PC-9 (cell line): ENCODE results near the gene CNP. TPM values are rescaled to one million over a fixed set of nuclear protein-coding genes. Genes with fewer than 3 reads are reported as not detected.

Source experiments
- BruUV-seq: library from RNA; stranded (reverse); fragments of 400-500 nt; replicated peaks from 2 replicates; lab custom pipeline; 2021; lab: Mats Ljungman, UMichigan
- CTCF ChIA-PET: fragments of 300-600 bp; sonication (Branson Sonifier 250); formaldehyde crosslinking; loops from one replicate; lab custom pipeline; 2022; ENCODE audit warnings: antibody characterized with exemption; lab: Charles Lee
- POLR2A ChIA-PET: fragments of 300-600 bp; sonication (Branson Sonifier 250); formaldehyde crosslinking; loops from one replicate; lab custom pipeline; 2022; ENCODE audit warnings: antibody characterized with exemption; ENCODE audit not compliant: unreplicated experiment; lab: Charles Lee
- DNase-seq, 2 experiments: peaks; one replicate each; pipeline versions ENCODE4 v3.0.0 to v3.0.0-alpha.2; 2015 to 2022; ENCODE audit warnings: mixed read lengths in 1 of 2
- H2AFZ ChIP-seq: fragments of 200-600 bp; sonication (generic); 2 replicates; pipeline ENCODE4 v1.8.1; 2017; ENCODE audit warnings: antibody characterized with exemption
- H3F3A ChIP-seq: fragments of 200-600 bp; sonication (generic); 2 replicates; pipeline ENCODE4 v1.8.1; 2017; ENCODE audit warnings: antibody characterized with exemption, mild to moderate bottlenecking, low read depth; ENCODE audit not compliant: insufficient read depth
- H3K27ac ChIP-seq: fragments of 200-600 bp; sonication (generic); 2 replicates; pipeline ENCODE4 v1.6.1; 2016; ENCODE audit warnings: mixed run types
- H3K27me3 ChIP-seq: fragments of 200-600 bp; sonication (generic); 2 replicates; pipeline ENCODE4 v1.6.1; 2016; ENCODE audit warnings: low read depth, mixed run types; ENCODE audit not compliant: insufficient read depth
- H3K36me3 ChIP-seq: fragments of 200-600 bp; sonication (generic); 2 replicates; pipeline ENCODE4 v1.6.1; 2016; ENCODE audit warnings: low read depth, mixed run types
- H3K4me1 ChIP-seq: fragments of 200-600 bp; sonication (generic); replicated peaks from 2 replicates; pipeline ENCODE4 v1.6.1; 2016; ENCODE audit warnings: mixed run types; ENCODE audit not compliant: insufficient read depth
- H3K4me2 ChIP-seq: fragments of 200-600 bp; sonication (generic); 2 replicates; pipeline ENCODE4 v1.6.1; 2017; ENCODE audit warnings: mixed run types
- H3K4me3 ChIP-seq: fragments of 200-600 bp; sonication (generic); 2 replicates; pipeline ENCODE4 v1.6.1; 2016; ENCODE audit warnings: mixed run types
- H3K79me2 ChIP-seq: fragments of 200-600 bp; sonication (generic); 2 replicates; pipeline ENCODE4 v1.6.1; 2017; ENCODE audit warnings: low read depth, mixed run types
- H3K9me2 ChIP-seq: fragments of 200-600 bp; sonication (generic); 2 replicates; pipeline ENCODE4 v1.8.1; 2017; ENCODE audit warnings: mild to moderate bottlenecking; ENCODE audit not compliant: insufficient read depth
- H3K9me3 ChIP-seq: fragments of 200-600 bp; sonication (generic); 2 replicates; pipeline ENCODE4 v1.8.1; 2016; ENCODE audit warnings: low read depth; ENCODE audit not compliant: insufficient read depth
- H4K20me1 ChIP-seq: fragments of 200-600 bp; sonication (generic); 2 replicates; pipeline ENCODE4 v1.8.1; 2017; ENCODE audit not compliant: insufficient read depth
- CTCF ChIP-seq: fragments of 200-600 bp; sonication (generic); conservative IDR thresholded peaks from 2 replicates; pipeline ENCODE4 v1.6.1; 2017; ENCODE audit warnings: mixed run types, antibody characterized with exemption, mild to moderate bottlenecking, moderate library complexity
- EZH2 ChIP-seq: fragments of 200-600 bp; sonication (generic); IDR thresholded peaks from 2 replicates; pipeline ENCODE4 v1.8.0; 2017; ENCODE audit warnings: antibody characterized with exemption, low read depth
- intact Hi-C: fragments of 100-400 bp; cut with micrococcal nuclease; formaldehyde crosslinking; loops from one replicate; pipeline ENCODE4 v1.10.0; 2022; ENCODE audit not compliant: unreplicated experiment
- total RNA-seq: library from RNA; stranded (reverse); gene quantifications from 2 replicates; pipeline ENCODE4 v1.2.3, GENCODE V29; 2021

Gene CNP
- total RNA-seq, 1 experiment from 2014 or later = 64.7 TPM

DNA sequence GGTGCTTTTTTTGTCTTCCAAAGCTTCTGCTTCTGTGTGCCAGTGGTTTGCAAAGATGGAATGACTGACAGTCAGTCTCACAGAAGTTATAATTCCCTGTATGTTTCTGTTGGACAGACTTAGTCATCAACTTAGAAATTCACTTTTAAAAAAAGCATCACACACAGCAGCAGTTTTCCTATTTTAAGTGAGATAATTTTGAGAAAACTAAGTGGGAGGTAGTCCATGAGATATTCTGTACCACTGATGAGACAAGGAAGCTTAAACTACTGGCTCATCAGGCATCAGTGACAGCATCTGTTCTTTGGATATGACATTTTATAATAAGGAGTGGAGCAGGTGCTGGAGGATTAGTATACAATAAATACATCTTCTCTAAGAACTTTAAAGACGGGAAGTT, 20.0 kb downstream of the CNP start:
- CTCF ChIA-PET = no interaction called here
- Histone ChIP-seq H3K9me2 (no peaks in the 10 kb centered on the region), H3K4me3 (no peak overlapping the region), H2AFZ (no peak overlapping the region), H3K4me2 (no peak overlapping the region), H4K20me1 (peaks cover 60% of the 10 kb centered on the region), H3F3A (peaks cover 39% of the 10 kb centered on the region), H3K4me1 (peaks cover 32% of the 10 kb centered on the region), H3K79me2 (no peaks in the 10 kb centered on the region), H3K27ac (no peak overlapping the region), H3K27me3 (no peaks in the 10 kb centered on the region), H3K9me3 (no peaks in the 10 kb centered on the region), H3K36me3 (peaks cover 56% of the 10 kb centered on the region)
- TF ChIP-seq EZH2 (no peak), CTCF (no peak)
- POLR2A ChIA-PET = no interaction called here
- intact Hi-C loops = no loop called here
- no peak for DNase-seq
- no TSS peak for BruUV-seq

- no peak for TF ChIP-seq EZH2
- TF ChIP-seq CTCF = no peak
- peaks cover 64% of the 10 kb centered on the region for H4K20me1 ChIP-seq
- H3K9me3 ChIP-seq = no peaks in the 10 kb centered on the region
- no peaks in the 10 kb centered on the region for H3K79me2 ChIP-seq
- intact Hi-C loops = no loop called here
- no peak overlapping the region for H3K27ac ChIP-seq
- POLR2A ChIA-PET = no interaction called here
- H3K27me3 ChIP-seq = no peaks in the 10 kb centered on the region
- peaks cover 34% of the 10 kb centered on the region for H3K4me1 ChIP-seq
- no peak overlapping the region for H3K4me3 ChIP-seq
- no peak overlapping the region for H2AFZ ChIP-seq
- DNase-seq = no peak
- no TSS peak for BruUV-seq
- peaks cover 45% of the 10 kb centered on the region for H3F3A ChIP-seq
- no peaks in the 10 kb centered on the region for H3K9me2 ChIP-seq
- CTCF ChIA-PET = no interaction called here
- peaks cover 56% of the 10 kb centered on the region for H3K36me3 ChIP-seq
- H3K4me2 ChIP-seq = no peak overlapping the region
Observed at GRCh38 chr17:41987642-41988041, 21.0 kb downstream of the CNP start.

DNA sequence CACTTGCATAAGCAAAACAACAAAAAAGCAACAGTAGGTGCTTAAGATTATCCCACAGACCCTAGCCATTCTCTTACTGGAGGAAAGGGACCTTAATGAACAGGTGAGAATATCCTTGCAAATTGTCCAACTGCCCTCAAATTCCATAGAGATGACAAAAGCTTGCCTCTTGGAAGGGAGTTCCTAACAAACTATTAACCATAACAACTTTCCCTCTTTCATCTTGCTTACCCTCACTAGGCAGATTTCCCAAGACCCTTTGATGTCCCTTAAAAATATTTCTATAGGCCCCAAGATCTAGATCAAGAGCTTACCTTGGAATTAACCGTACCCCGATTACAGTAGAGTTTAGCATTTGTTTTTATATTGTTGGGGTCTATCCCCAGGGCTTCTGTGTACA, 21.8 kb downstream of the CNP start:
- H3K4me1 ChIP-seq = peaks cover 34% of the 10 kb centered on the region
- peaks cover 67% of the 10 kb centered on the region for H4K20me1 ChIP-seq
- H3K9me3 ChIP-seq = no peaks in the 10 kb centered on the region
- ChIA-PET POLR2A (interaction anchor here (0.7 kb wide), 1 partner anchor 99 kb away, joined by 9 read pairs; no protein-coding TSS in a partner anchor), CTCF (no interaction called here)
- H3F3A ChIP-seq = peaks cover 45% of the 10 kb centered on the region
- H3K27ac ChIP-seq = no peak overlapping the region
- no peaks in the 10 kb centered on the region for H3K27me3 ChIP-seq
- intact Hi-C loops = no loop called here
- H3K4me2 ChIP-seq = no peak overlapping the region
- H2AFZ ChIP-seq = no peak overlapping the region
- BruUV-seq = no TSS peak
- H3K36me3 ChIP-seq = peaks cover 54% of the 10 kb centered on the region
- H3K9me2 ChIP-seq = no peaks in the 10 kb centered on the region
- no peaks in the 10 kb centered on the region for H3K79me2 ChIP-seq
- DNase-seq = no peak
- H3K4me3 ChIP-seq = no peak overlapping the region
- TF ChIP-seq CTCF = no peak
- no peak for TF ChIP-seq EZH2
